BE2C (cell line): ENCODE data around the gene PHACTR3.

Experiments
- DNase-seq: peaks from one replicate; pipeline ENCODE4 v3.0.0-alpha.2; 2020
- H3K27me3 ChIP-seq: fragments of 250-450 bp; sonication (Bioruptor Pico); 2 replicates; pipeline ENCODE4 v1.5.1; 2020; ENCODE audit warnings: mild to moderate bottlenecking
- H3K36me3 ChIP-seq: fragments of 250-450 bp; sonication (Bioruptor Pico); 2 replicates; pipeline ENCODE4 v1.5.1; 2020; ENCODE audit warnings: mild to moderate bottlenecking
- H3K4me1 ChIP-seq: fragments of 250-450 bp; sonication (Bioruptor Pico); 2 replicates; pipeline ENCODE4 v1.5.1; 2020
- H3K4me3 ChIP-seq: 2 replicates; pipeline ENCODE4 v1.5.1; 2011; ENCODE audit warnings: low read depth, low read length
- H3K9me3 ChIP-seq: fragments of 250-450 bp; sonication (Bioruptor Pico); 2 replicates; pipeline ENCODE4 v1.5.1; 2020
- CTCF ChIP-seq: IDR thresholded peaks from 2 replicates; pipeline ENCODE4 v1.5.1; 2012; ENCODE audit warnings: mild to moderate bottlenecking, low read depth, low read length

PHACTR3 gene

DNA sequence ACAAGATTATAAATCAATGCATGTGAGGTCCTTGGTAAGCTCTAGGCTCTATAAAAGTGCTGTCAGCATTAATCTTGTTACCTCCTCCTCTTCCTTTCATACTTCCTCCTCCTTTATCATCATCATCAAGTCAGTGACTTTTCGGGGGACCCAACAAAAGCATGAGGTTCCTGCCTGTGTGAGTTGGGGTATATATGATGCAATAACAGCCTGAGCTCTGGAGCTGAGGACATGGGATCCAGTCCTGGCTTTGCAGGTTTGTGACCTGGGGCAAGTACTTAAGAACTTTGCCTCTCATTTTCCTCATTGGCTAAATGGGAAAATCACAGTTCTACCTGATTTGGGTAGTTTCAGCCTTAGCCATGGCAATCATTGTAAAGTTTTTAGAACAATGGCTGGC lies 7.1 kb upstream of the PHACTR3 start:
- H3K9me3 ChIP-seq = no peaks in the 10 kb centered on the region
- no peaks in the 10 kb centered on the region for H3K4me1 ChIP-seq
- H3K27me3 ChIP-seq = peaks cover 31% of the 10 kb centered on the region
- H3K36me3 ChIP-seq = no peaks in the 10 kb centered on the region
- H3K4me3 ChIP-seq = no peak overlapping the region
- no peak for TF ChIP-seq CTCF
- no peak for DNase-seq

DNA sequence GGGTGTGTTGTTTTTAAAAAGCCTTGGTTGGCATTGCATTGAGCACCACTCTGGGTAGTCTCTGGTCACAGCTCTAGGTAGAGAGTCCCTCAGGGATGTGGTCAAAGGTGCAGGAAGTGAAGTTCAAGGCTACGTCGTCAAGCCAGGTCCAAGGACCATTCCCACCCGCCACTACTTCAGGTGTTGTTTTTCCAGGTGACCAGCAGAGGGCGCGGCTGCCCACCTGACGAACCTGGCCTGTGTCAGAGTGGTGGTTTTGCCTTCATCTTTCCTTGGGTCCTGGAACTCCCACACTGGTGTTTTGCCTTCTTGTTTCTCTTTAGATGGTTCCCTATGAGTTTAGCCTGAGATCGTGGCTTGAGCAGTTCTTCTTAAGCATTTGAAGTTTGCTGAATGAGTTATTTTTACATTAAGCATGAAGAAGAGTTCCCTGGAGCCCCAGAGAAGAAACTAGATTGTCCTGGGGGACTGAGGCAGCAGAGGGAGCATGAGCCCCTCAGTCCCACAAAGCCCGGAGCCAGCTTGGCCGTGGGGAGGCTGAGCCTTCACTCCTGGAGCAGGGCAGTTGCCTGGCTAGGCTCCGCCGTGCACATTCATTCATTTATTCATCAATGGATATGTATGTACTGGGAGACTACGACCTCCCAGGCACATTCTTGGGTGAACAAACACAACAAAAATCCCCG lies 5.6 kb upstream of the PHACTR3 start:
- peak; percentile 84 for TF ChIP-seq CTCF
- H3K4me3 ChIP-seq = no peak overlapping the region
- DNase-seq = peak; percentile 37
- H3K36me3 ChIP-seq = no peaks in the 10 kb centered on the region
- H3K9me3 ChIP-seq = no peaks in the 10 kb centered on the region
- H3K27me3 ChIP-seq = peaks cover 43% of the 10 kb centered on the region
- no peaks in the 10 kb centered on the region for H3K4me1 ChIP-seq

DNA sequence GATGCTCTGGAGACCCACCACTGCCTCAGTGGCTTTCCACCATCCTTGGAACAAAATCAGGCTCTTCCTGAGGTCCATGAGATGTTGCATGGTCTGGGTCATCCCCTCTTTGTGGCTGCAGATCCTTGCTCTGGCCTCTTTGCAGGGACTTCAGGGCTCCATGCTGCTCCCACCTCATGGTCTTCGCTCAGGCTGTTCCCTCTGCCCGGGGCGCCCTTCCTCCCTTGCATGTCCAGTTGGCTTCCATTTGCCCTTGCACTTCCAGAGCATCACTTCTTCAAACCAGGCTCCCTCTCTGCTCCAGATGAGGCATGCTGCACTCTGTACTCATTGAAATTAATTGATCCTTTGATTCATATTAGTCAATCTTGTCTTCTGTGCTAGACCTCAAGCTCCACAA lies 4.4 kb upstream of the PHACTR3 start:
- Histone ChIP-seq H3K9me3 (no peaks in the 10 kb centered on the region), H3K36me3 (no peaks in the 10 kb centered on the region), H3K4me3 (no peak overlapping the region), H3K27me3 (peaks cover 38% of the 10 kb centered on the region), H3K4me1 (no peaks in the 10 kb centered on the region)
- no peak for TF ChIP-seq CTCF
- no peak for DNase-seq

GRCh38 chr20:59600472-59600871 lies 3.9 kb upstream of the PHACTR3 start:
- H3K27me3 ChIP-seq = peaks cover 38% of the 10 kb centered on the region
- DNase-seq = no peak
- H3K4me3 ChIP-seq = no peak overlapping the region
- H3K9me3 ChIP-seq = no peaks in the 10 kb centered on the region
- no peak for TF ChIP-seq CTCF
- no peaks in the 10 kb centered on the region for H3K36me3 ChIP-seq
- no peaks in the 10 kb centered on the region for H3K4me1 ChIP-seq

DNA sequence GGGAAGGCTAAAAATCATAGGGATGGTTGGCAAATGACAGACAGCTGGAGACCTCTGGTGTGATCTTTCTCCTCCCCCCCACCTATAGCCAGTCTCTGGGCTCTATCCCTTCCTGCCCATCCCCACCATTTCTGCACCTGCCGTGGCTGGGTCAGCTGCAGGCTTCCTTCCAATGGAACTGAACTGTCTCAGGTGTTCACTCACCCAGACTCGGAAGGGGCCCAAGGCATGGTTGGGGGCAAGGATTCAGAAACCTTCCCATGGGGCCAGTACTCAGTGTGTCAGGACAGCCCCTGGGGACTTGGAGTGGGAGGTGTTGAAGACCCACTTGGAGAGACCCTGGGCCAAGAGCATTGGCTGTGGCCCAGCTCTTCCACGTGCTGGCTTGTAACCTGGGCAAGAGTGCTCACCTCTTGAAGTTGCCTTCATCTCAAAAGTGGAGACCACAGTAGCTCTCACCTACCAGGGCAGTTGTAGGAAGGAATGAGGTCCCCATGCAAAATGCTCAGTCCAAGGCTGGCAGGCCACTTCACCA lies 1.7 kb upstream of the PHACTR3 start:
- Histone ChIP-seq H3K36me3 (no peaks in the 10 kb centered on the region), H3K4me1 (no peaks in the 10 kb centered on the region), H3K4me3 (no peak overlapping the region), H3K9me3 (no peaks in the 10 kb centered on the region), H3K27me3 (peaks cover 52% of the 10 kb centered on the region)
- DNase-seq = no peak
- TF ChIP-seq CTCF = no peak

DNA sequence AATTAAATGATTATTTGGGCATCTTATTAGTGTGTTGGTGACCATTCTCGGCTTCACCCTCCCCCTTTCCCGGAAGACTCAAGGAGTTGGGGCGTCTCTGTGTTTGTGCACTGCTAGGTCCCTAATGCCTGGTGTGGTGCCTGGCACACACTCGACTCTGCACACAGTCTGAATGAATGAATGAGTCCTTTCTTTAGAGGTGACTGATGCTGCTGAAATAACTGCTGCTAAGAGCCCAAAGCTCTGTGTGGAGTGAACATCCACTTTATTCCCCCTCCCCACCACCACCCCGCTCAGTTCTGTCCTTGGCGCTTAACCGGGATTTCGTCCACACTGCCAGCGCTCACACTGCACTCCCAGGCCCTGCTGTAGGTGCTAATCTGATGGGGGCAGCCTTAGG lies 1.2 kb upstream of the PHACTR3 start:
- DNase-seq = no peak
- no peaks in the 10 kb centered on the region for H3K4me1 ChIP-seq
- no peaks in the 10 kb centered on the region for H3K36me3 ChIP-seq
- no peaks in the 10 kb centered on the region for H3K9me3 ChIP-seq
- TF ChIP-seq CTCF = no peak
- H3K27me3 ChIP-seq = peaks cover 58% of the 10 kb centered on the region
- no peak overlapping the region for H3K4me3 ChIP-seq
